Testis (tissue), 3 donors: ENCODE data around the gene CORIN. TPM values are rescaled to one million over a fixed set of nuclear protein-coding genes. Genes with fewer than 3 reads are reported as not detected.

ENCODE experiments used
- DNase-seq: peaks from one replicate; pipeline ENCODE4 v3.0.0-alpha.2; 2019
- H3K27ac ChIP-seq, 2 donors: fragments of 200-600 bp; sonication (generic); one replicate each; pipeline ENCODE4 v1.5.1; 2019
- H3K27me3 ChIP-seq: fragments of 200-600 bp; sonication (generic); one replicate; pipeline ENCODE4 v1.5.1; 2019
- H3K36me3 ChIP-seq: fragments of 200-600 bp; sonication (generic); one replicate; pipeline ENCODE4 v1.5.1; 2017; ENCODE audit warnings: low read depth; ENCODE audit errors: missing control alignments
- H3K4me1 ChIP-seq: fragments of 200-600 bp; sonication (generic); one replicate; pipeline ENCODE4 v1.5.1; 2019
- H3K4me3 ChIP-seq, 2 donors: fragments of 200-600 bp; sonication (generic); one replicate each; pipeline ENCODE4 v1.5.1; 2017 to 2019
- H3K9me3 ChIP-seq: fragments of 200-600 bp; sonication (generic); one replicate; pipeline ENCODE4 v1.5.1; 2017
- POLR2A ChIP-seq: fragments of 450-650 bp; IDR thresholded peaks from one replicate; pipeline ENCODE4 v1.6.1; 2017; ENCODE audit warnings: antibody characterized with exemption, mild to moderate bottlenecking, moderate library complexity
- WGBS, 2 donors: methylation state at CpG; one replicate each; pipeline ENCODE4 v1.1.5; 2018; 5-methylcytosine and 5-hydroxymethylcytosine counted together
- intact Hi-C: fragments of 100-400 bp; cut with DNase I; formaldehyde crosslinking; loops from one replicate; pipeline ENCODE4 v1.15.1; 2023; ENCODE audit warnings: low total_unique reads
- polyA plus RNA-seq: library from polyadenylated mRNA; stranded (reverse); fragments of 350-450 nt; fragmentation: Illumina TruSeq; extraction: RNeasy Lipid Tissue Mini Kit (QIAGEN cat#74804); gene quantifications from one replicate; pipeline ENCODE4 v1.2.3, GENCODE V29; 2014; ENCODE audit warnings: low read depth, low replicate concordance; ENCODE audit not compliant: insufficient read depth
- total RNA-seq, 2 donors: library from RNA; depleted of rRNA; stranded (reverse); fragments of >200 nt; gene quantifications; one replicate each; pipeline ENCODE4 v1.2.3, GENCODE V29; 2016
- TF ChIP-seq, protein P1 (sequence below), 3 experiments: fragments of 450-650 bp in 2 of 3; fragments of 200-600 bp in 1 of 3; sonication (generic) in 1 of 3; IDR thresholded peaks; one replicate each; pipeline ENCODE4 v1.5.1; 2016 to 2019; ENCODE audit warnings: antibody characterized with exemption in 3 of 3, mild to moderate bottlenecking in 2 of 3, moderate library complexity in 1 of 3

Gene CORIN
- total and polyA plus RNA-seq, 3 donors from 2014 or later: 4.6 to 6.1 (median 4.7) TPM

DNA sequence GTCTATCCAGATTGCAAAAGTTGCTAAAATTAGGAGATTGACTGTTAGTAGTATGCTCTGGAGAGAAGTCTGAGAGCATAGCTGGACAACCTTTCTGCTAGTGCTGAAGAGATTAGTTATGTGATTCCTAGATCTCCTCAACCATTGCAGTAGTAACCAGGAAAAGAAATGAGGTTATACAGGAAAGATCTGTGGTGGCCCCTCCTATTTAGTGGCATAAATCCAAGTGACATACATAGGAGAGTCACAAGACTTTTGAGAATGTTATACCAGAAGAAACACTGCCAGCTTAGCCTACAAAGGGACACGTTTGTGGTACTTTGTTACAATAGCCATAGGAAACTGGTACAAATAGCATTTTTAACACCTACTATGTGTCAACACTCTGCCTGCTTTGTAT is 247.5 kb downstream of the CORIN start:
- H3K4me3 ChIP-seq: no peak overlapping the region
- DNase-seq: no peak
- TF ChIP-seq, protein P1, sequence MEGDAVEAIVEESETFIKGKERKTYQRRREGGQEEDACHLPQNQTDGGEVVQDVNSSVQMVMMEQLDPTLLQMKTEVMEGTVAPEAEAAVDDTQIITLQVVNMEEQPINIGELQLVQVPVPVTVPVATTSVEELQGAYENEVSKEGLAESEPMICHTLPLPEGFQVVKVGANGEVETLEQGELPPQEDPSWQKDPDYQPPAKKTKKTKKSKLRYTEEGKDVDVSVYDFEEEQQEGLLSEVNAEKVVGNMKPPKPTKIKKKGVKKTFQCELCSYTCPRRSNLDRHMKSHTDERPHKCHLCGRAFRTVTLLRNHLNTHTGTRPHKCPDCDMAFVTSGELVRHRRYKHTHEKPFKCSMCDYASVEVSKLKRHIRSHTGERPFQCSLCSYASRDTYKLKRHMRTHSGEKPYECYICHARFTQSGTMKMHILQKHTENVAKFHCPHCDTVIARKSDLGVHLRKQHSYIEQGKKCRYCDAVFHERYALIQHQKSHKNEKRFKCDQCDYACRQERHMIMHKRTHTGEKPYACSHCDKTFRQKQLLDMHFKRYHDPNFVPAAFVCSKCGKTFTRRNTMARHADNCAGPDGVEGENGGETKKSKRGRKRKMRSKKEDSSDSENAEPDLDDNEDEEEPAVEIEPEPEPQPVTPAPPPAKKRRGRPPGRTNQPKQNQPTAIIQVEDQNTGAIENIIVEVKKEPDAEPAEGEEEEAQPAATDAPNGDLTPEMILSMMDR (IDR thresholded peaks at IDR 0.05): no peak
- H3K36me3 ChIP-seq: no peaks in the 10 kb centered on the region
- H3K27me3 ChIP-seq: no peaks in the 10 kb centered on the region
- WGBS, 2 donors: 80 to 93% methylated on average over 1 of the region's 1 CpG
- H3K4me1 ChIP-seq: no peaks in the 10 kb centered on the region
- no peak overlapping the region for H3K27ac ChIP-seq
- no peaks in the 10 kb centered on the region for H3K9me3 ChIP-seq
- intact Hi-C loops: no loop called here

DNA sequence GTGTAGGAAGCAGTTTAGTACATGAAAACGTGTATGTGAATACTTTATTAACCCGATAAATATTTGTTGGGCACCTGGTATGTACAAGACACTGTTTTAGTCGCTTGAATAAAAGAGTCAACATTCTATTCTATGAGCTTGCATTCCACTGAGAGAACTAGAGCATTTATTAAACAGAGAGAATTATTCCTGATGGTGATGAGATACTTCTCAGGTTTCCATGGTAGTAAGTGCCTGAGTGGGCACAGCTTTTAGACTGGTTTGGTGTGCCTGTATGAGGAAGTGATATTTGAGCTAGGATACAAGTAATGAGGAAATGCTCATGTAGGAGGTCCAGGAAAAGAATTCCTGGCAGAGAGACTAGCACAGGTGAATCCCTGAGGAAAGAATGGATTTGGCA is 258.6 kb downstream of the CORIN start:
- Histone ChIP-seq H3K36me3 (no peaks in the 10 kb centered on the region), H3K27ac (no peak overlapping the region), H3K27me3 (no peaks in the 10 kb centered on the region), H3K4me1 (peaks cover 6% of the 10 kb centered on the region), H3K4me3 (no peak overlapping the region), H3K9me3 (no peaks in the 10 kb centered on the region)
- TF ChIP-seq POLR2A: no peak
- TF ChIP-seq, protein P1 (IDR thresholded peaks at IDR 0.05): no peak
- intact Hi-C loops: no loop called here
- WGBS, 2 donors: 80 to 86% methylated on average over 3 of the region's 3 CpGs
- no peak for DNase-seq

DNA sequence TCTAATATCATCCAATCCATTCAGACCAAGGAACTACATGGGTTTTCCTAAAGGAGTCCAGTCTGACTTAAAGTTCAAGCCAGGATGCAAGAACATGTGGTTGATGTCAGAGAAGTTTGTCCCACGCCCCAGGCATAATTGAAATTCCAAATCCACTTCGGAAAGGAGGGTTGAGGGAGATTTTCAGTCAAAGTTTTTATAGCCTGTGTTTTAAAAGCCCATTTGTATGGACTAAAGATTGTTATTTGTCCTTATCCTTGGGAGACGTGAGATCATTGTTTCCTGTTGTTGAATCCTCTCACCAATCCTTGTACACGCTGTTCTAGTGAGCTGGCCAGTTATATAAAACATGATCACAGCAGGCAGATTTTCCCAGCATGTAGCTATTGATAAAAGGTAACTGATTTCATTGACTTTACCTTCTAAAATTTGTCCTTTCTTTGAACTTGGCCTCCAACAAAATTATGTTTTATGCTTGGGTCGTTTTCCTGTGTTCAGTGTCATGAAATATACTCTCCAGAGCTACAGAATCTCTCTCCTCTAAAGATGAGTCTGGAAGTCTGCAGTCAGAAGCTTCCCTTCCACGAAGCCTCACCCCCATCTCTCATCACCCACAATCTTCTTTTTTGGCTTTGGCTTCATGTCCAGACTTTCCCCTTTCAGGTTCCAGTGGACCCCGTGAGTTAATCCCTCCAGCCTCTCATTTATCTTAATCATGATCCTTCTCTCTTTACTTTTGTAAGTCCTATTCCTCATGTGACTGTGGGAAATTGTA is 259.9 kb downstream of the CORIN start:
- no peaks in the 10 kb centered on the region for H3K36me3 ChIP-seq

DNA sequence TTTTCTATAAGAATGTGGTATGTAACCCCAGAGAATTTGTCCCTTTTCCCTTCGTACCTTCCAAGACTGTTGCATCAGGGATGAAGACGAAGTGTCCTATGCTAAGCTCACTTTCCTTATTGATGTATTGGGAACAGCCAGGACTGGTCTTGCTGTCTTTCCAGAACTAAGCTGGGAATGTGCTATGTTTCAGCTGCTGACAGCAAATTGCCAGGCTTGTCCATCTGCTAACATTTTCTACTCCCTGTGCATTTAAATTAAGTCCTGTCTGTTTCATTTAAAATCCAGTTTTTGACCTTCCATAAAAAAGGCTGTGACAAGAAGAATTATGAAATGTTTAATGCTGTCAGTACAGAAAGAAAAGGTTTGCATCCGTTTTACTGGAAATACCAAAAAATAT is 264.9 kb downstream of the CORIN start:
- Histone ChIP-seq H3K27ac (no peak overlapping the region), H3K36me3 (no peaks in the 10 kb centered on the region), H3K9me3 (no peaks in the 10 kb centered on the region), H3K4me1 (peaks cover 6% of the 10 kb centered on the region), H3K4me3 (no peak overlapping the region), H3K27me3 (no peaks in the 10 kb centered on the region)
- TF ChIP-seq, protein P1 (IDR thresholded peaks at IDR 0.05): no peak
- TF ChIP-seq POLR2A: no peak
- DNase-seq: no peak
- intact Hi-C loops: no loop called here
- WGBS, 2 donors: 93 to 95% methylated on average over 3 of the region's 3 CpGs

More for the DNA sequence above, 259.9 kb downstream of the CORIN start:
- peaks cover 6% of the 10 kb centered on the region for H3K4me1 ChIP-seq
- no peaks in the 10 kb centered on the region for H3K9me3 ChIP-seq
- TF ChIP-seq POLR2A: no peak
- TF ChIP-seq, protein P1 (IDR thresholded peaks at IDR 0.05): no peak
- H3K27ac ChIP-seq: peak overlapping the region; percentile 3 to 78
- H3K4me3 ChIP-seq: no peak overlapping the region
- H3K27me3 ChIP-seq: no peaks in the 10 kb centered on the region
- no peak for DNase-seq
- WGBS, 2 donors: 41 to 50% methylated on average over 7 of the region's 7 CpGs
- intact Hi-C loops: no loop called here

DNA sequence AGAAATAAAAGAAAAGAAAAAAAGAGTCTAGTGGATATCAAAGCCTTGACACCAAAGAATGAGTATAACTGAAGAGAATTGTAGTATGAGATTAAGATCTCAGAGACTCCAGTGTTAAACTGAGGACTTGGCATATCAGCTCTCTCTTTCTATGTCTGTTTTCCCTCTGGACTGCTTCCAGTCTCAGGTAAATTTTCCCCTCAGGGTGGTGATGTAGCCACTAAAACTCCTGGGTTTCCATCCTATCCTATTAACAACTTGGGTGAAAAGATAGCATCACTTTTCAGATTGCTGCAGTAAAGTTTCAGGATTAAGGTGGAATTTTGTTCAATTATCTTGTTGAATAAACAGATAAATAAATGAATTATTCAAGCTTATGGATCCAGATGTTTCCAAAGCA is 267.1 kb downstream of the CORIN start:
- no peaks in the 10 kb centered on the region for H3K36me3 ChIP-seq
- TF ChIP-seq POLR2A: no peak
- TF ChIP-seq, protein P1 (IDR thresholded peaks at IDR 0.05): no peak
- DNase-seq: no peak
- H3K27me3 ChIP-seq: no peaks in the 10 kb centered on the region
- no peaks in the 10 kb centered on the region for H3K9me3 ChIP-seq
- no peak overlapping the region for H3K4me3 ChIP-seq
- intact Hi-C loops: no loop called here
- H3K4me1 ChIP-seq: no peaks in the 10 kb centered on the region
- no peak overlapping the region for H3K27ac ChIP-seq
